GM23248 (cell line): ENCODE measurements around the gene HM13. TPM values are rescaled to one million over a fixed set of nuclear protein-coding genes. Genes with fewer than 3 reads are reported as not detected.
"Not testable (repeated sequence)": the region's sequence is repeated elsewhere in the genome, so short reads cannot be mapped to it uniquely, and the experiment has no call there.

Source experiments
- DNase-seq: peaks from one replicate; pipeline ENCODE4 v3.0.0-alpha.2; 2015
- H2AFZ ChIP-seq: fragments of 200-600 bp; sonication (generic); 2 replicates; pipeline ENCODE4 v1.6.1; 2016; ENCODE audit warnings: antibody characterized with exemption
- H3F3A ChIP-seq: fragments of 200-600 bp; sonication (generic); 2 replicates; pipeline ENCODE4 v1.6.1; 2016; ENCODE audit warnings: mild to moderate bottlenecking, antibody characterized with exemption, mixed run types; ENCODE audit not compliant: insufficient read depth
- H3K27ac ChIP-seq: fragments of 200-600 bp; sonication (generic); 2 replicates; pipeline ENCODE4 v1.5.1; 2016; ENCODE audit warnings: mild to moderate bottlenecking
- H3K27me3 ChIP-seq: fragments of 200-600 bp; sonication (generic); replicated peaks from 2 replicates; pipeline ENCODE4 v1.6.1; 2016; ENCODE audit warnings: mild to moderate bottlenecking; ENCODE audit not compliant: insufficient read depth
- H3K36me3 ChIP-seq: fragments of 200-600 bp; sonication (generic); 2 replicates; pipeline ENCODE4 v1.6.1; 2016; ENCODE audit warnings: low read depth, mild to moderate bottlenecking
- H3K4me1 ChIP-seq: fragments of 200-600 bp; sonication (generic); 2 replicates; pipeline ENCODE4 v1.6.1; 2016; ENCODE audit warnings: mild to moderate bottlenecking; ENCODE audit not compliant: insufficient read depth
- H3K4me2 ChIP-seq: fragments of 200-600 bp; sonication (generic); one replicate; pipeline ENCODE4 v1.6.1; 2016; ENCODE audit warnings: mild to moderate bottlenecking; ENCODE audit not compliant: unreplicated experiment
- H3K4me3 ChIP-seq: fragments of 200-600 bp; sonication (generic); 2 replicates; pipeline ENCODE4 v1.5.1; 2016; ENCODE audit warnings: mild to moderate bottlenecking
- H3K79me2 ChIP-seq: fragments of 200-600 bp; sonication (generic); 2 replicates; pipeline ENCODE4 v1.6.1; 2016; ENCODE audit warnings: mild to moderate bottlenecking; ENCODE audit not compliant: insufficient read depth
- H3K9ac ChIP-seq: fragments of 200-600 bp; sonication (generic); 2 replicates; pipeline ENCODE4 v1.6.1; 2016; ENCODE audit warnings: mild to moderate bottlenecking
- H3K9me2 ChIP-seq: fragments of 200-600 bp; sonication (generic); 2 replicates; pipeline ENCODE4 v1.6.1; 2016; ENCODE audit warnings: mixed run types, mild to moderate bottlenecking, moderate library complexity; ENCODE audit not compliant: insufficient read depth
- H3K9me3 ChIP-seq: fragments of 200-600 bp; sonication (generic); one replicate; pipeline ENCODE4 v1.6.1; 2017; ENCODE audit warnings: low read depth
- H4K20me1 ChIP-seq: fragments of 200-600 bp; sonication (generic); 2 replicates; pipeline ENCODE4 v1.6.0; 2016; ENCODE audit not compliant: insufficient read depth
- EZH2 ChIP-seq: fragments of 200-600 bp; sonication (generic); IDR thresholded peaks from 2 replicates; pipeline ENCODE4 v1.6.1; 2018; ENCODE audit warnings: antibody characterized with exemption, mild to moderate bottlenecking; ENCODE audit not compliant: insufficient read depth, poor library complexity, severe bottlenecking
- EZH2phosphoT487 ChIP-seq: fragments of 200-600 bp; sonication (generic); IDR thresholded peaks from 2 replicates; pipeline ENCODE4 v1.6.1; 2018; ENCODE audit warnings: antibody characterized with exemption, moderate library complexity, mild to moderate bottlenecking, low read depth; ENCODE audit not compliant: insufficient read depth
- WGBS, 2 experiments: methylation state at CpG; one replicate each; pipeline ENCODE4 v1.1.6; 2015 to 2017; ENCODE audit warnings: low lambda C conversion rate in 2 of 2, low coverage in 1 of 2; ENCODE audit errors: missing lambda C conversion rate in 2 of 2; 5-methylcytosine and 5-hydroxymethylcytosine counted together
- in situ Hi-C: fragments of 300-500 bp; cut with MboI; formaldehyde crosslinking; loops from 2 replicates; pipeline ENCODE4 v1.15.0; 2020
- polyA plus RNA-seq: library from polyadenylated mRNA; unstranded; fragments of >200 nt; fragmentation: Nextera tagmentation; extraction: Ambion mirVana; gene quantifications from 2 replicates; pipeline ENCODE4 v1.2.1, GENCODE V29; 2016
- total RNA-seq: library from RNA; depleted of rRNA; stranded (reverse); fragments of >200 nt; shearing (Covaris generic); gene quantifications from 2 replicates; pipeline ENCODE4 v1.2.3, GENCODE V29; 2014

Gene HM13
- total and polyA plus RNA-seq, 2 experiments from 2014 or later, result 117 to 424 TPM

DNA sequence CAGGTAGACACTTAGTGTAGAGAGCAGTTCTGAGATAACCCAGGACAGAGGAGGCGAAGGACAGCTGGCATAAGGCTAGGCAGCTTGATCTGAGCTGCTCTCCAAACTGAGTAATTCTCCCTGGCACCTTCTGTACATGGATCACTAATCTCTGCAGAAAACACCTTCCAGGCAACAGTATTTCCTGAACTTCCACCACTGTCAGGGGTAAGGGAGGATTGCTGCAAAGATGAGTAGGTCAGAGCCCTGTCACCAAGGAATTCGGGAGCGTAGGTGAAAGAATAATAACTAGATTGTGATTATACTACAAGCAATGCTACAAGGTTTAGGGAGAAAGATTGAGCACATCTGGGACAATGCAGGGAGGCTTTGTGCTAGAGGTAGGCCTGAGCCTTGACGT lies 1.9 kb downstream of the HM13 start:
- Histone ChIP-seq H3K36me3 (0 out of 2 replicates have a peak, but pooled peaks cover 4% of the 10 kb centered on the region), H3K27ac (peak overlapping the region; percentile 79), H4K20me1 (peaks cover 18% of the 10 kb centered on the region; the same call in 1 of the 2 replicates), H3K9me3 (no peaks in the 10 kb centered on the region), H2AFZ (no peak overlapping the region), H3K9ac (peak overlapping the region; percentile 97), H3K4me2 (peak overlapping the region; percentile 97), H3K27me3 (no peaks in the 10 kb centered on the region), H3K4me1 (peaks cover 25% of the 10 kb centered on the region), H3K4me3 (peak overlapping the region; percentile 96), H3F3A (peaks cover 16% of the 10 kb centered on the region; the same call in 1 of the 2 replicates), H3K79me2 (peaks cover 69% of the 10 kb centered on the region), H3K9me2 (no peaks in the 10 kb centered on the region)
- DNase-seq, result peak; percentile 22
- TF ChIP-seq EZH2phosphoT487 (no peak), EZH2 (no peak)
- in situ Hi-C loops, result no loop called here
- 69 to 75% methylated on average over 4 of the region's 4 CpGs for WGBS, 2 experiments

DNA sequence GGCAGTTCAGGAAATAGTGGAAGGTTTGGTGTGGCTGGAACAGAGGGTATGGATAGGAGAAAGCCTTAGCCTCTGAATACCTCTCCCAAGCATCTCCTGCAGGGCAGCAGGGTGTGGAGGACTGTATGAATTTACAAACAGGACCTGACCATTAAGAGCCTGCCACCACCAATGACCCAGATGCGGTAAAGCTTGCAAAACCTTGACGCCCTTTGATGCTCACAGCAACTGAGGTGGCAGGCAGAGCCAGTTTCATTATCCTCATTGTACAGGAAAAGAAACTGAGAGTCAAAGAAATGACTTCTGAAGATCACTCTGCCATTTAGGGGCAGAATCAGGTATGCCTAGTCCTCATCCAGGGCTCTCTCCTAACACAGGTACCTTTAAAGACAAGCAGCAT lies 2.4 kb downstream of the HM13 start:
- Histone ChIP-seq H3K27ac (peak overlapping the region; percentile 79), H3K36me3 (0 out of 2 replicates have a peak, but pooled peaks cover 8% of the 10 kb centered on the region), H3F3A (peaks cover 16% of the 10 kb centered on the region; the same call in 1 of the 2 replicates), H3K4me1 (peaks cover 25% of the 10 kb centered on the region), H3K4me3 (peak overlapping the region; percentile 96), H3K4me2 (peak overlapping the region; percentile 97), H3K27me3 (no peaks in the 10 kb centered on the region), H2AFZ (no peak overlapping the region), H3K9me2 (no peaks in the 10 kb centered on the region), H3K9me3 (no peaks in the 10 kb centered on the region), H4K20me1 (peaks cover 18% of the 10 kb centered on the region; the same call in 1 of the 2 replicates), H3K79me2 (peaks cover 74% of the 10 kb centered on the region), H3K9ac (peak overlapping the region; percentile 97)
- WGBS, 2 experiments, result 76 to 80% methylated on average over 2 of the region's 2 CpGs
- TF ChIP-seq EZH2phosphoT487, result no peak
- no peak for TF ChIP-seq EZH2
- in situ Hi-C loops, result no loop called here
- no peak for DNase-seq

DNA sequence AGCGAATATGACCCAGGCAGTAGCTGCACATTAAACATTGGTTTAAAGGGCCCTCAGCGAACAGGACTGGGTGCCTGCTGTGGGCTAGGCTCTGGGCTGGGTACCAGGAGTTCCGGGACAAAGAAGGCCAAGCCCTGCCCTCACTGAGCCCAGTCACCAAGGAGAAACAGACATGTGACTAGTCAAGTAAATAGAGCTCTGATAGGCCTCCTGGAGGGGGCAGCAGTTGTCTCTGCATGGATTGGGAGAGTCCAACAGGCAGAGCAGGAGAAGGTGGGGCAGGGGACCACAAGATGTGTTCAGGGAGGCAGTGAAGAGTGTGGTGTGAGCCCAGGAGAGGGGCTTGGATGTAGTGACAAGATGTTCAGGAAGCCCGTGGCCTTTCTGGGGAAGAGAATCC lies 3.1 kb downstream of the HM13 start:
- no peaks in the 10 kb centered on the region for H3K9me3 ChIP-seq
- H3F3A ChIP-seq, result peaks cover 19% of the 10 kb centered on the region
- peak; percentile 89 for DNase-seq
- no peak overlapping the region for H2AFZ ChIP-seq
- H3K9ac ChIP-seq, result peak overlapping the region; percentile 97
- H3K4me2 ChIP-seq, result peak overlapping the region; percentile 97
- TF ChIP-seq EZH2phosphoT487 (no peak), EZH2 (no peak)
- in situ Hi-C loops, result no loop called here
- peak overlapping the region; percentile 96 for H3K4me3 ChIP-seq
- H3K79me2 ChIP-seq, result peaks cover 81% of the 10 kb centered on the region
- H3K27ac ChIP-seq, result peak overlapping the region; percentile 79
- H3K27me3 ChIP-seq, result no peaks in the 10 kb centered on the region
- H3K9me2 ChIP-seq, result no peaks in the 10 kb centered on the region
- 15% methylated on average over 4 of the region's 4 CpGs for WGBS, 2 experiments
- 0 out of 2 replicates have a peak, but pooled peaks cover 8% of the 10 kb centered on the region for H3K36me3 ChIP-seq
- H3K4me1 ChIP-seq, result peaks cover 28% of the 10 kb centered on the region
- peaks cover 18% of the 10 kb centered on the region; the same call in 1 of the 2 replicates for H4K20me1 ChIP-seq

DNA sequence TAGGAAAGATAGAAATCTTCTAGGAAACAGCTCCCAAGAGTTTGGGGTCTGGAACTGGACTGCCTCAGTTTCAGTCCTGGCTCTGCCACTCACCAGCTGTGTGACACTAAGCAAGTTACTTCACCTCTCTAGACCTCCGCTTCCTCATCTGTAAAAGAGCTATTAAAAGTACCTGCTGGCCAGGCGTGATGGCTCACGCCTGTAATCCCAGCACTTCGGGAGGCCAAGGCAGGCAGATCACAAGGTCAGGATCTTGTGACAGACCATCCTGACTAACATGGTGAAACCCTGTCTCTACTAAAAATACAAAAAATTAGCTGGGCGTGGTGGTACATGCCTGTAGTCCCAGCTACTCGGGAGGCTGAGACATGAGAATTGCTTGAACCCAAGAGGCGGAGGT lies 7.0 kb downstream of the HM13 start:
- H3K9me2 ChIP-seq, H3K27me3 ChIP-seq, H3K4me2 ChIP-seq, H3K4me3 ChIP-seq, DNase-seq, H3K9ac ChIP-seq, in situ Hi-C loops, H2AFZ ChIP-seq, H3K9me3 ChIP-seq: not testable (repeated sequence)
- Histone ChIP-seq H3F3A (peaks cover 29% of the 10 kb centered on the region), H4K20me1 (peaks cover 16% of the 10 kb centered on the region; the same call in 1 of the 2 replicates), H3K4me1 (peaks cover 32% of the 10 kb centered on the region), H3K27ac (peak overlapping the region; percentile 50; the same call in 1 of the 2 replicates), H3K79me2 (peaks cover 100% of the 10 kb centered on the region), H3K36me3 (peaks cover 19% of the 10 kb centered on the region; the same call in 1 of the 2 replicates)
- WGBS, 2 experiments, result 81 to 88% methylated on average over 7 of the region's 7 CpGs

DNA sequence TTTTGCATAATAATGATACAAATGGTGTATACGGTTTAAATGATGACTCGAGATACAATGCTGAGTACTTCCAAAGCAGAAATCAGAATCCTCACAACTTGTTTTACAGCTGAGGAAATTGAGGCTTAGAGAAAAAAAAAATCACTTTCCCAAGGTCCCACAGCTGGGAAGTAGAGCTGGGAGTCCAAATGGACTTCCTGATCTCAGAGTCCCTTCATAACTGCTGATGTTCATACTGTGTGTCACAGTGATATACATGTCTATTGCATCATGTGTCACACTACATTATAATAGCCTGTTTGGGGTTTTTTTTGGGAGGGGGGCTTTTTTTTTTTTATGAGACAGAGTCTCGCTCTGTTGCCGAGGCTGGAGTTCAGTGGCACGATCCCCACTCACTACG lies 8.5 kb downstream of the HM13 start:
- H3K4me1 ChIP-seq, result peaks cover 17% of the 10 kb centered on the region
- H3K9me2 ChIP-seq, result no peaks in the 10 kb centered on the region
- H2AFZ ChIP-seq, result no peak overlapping the region
- WGBS, 2 experiments, result 89% methylated on average over 6 of the region's 6 CpGs
- peaks cover 12% of the 10 kb centered on the region; the same call in 1 of the 2 replicates for H4K20me1 ChIP-seq
- TF ChIP-seq EZH2phosphoT487 (no peak), EZH2 (no peak)
- no peak overlapping the region for H3K4me2 ChIP-seq
- H3F3A ChIP-seq, result peaks cover 30% of the 10 kb centered on the region; the same call in 1 of the 2 replicates
- H3K4me3 ChIP-seq, result no peak overlapping the region
- in situ Hi-C loops, result no loop called here
- peak overlapping the region; percentile 50 for H3K27ac ChIP-seq
- H3K9ac ChIP-seq, result no peak overlapping the region
- DNase-seq, result no peak
- H3K27me3 ChIP-seq, result no peaks in the 10 kb centered on the region
- H3K9me3 ChIP-seq, result no peaks in the 10 kb centered on the region
- H3K36me3 ChIP-seq, result peaks cover 29% of the 10 kb centered on the region
- peaks cover 100% of the 10 kb centered on the region for H3K79me2 ChIP-seq
